Liver (tissue), 9 donors: ENCODE measurements around the gene LINC01488. TPM values are rescaled to one million over a fixed set of nuclear protein-coding genes. Genes with fewer than 3 reads are reported as not detected.

Experiments used
- DNase-seq: peaks from one replicate; pipeline ENCODE4 v3.0.0-alpha.2; 2017; ENCODE audit warnings: low spot score
- H3K27ac ChIP-seq, 2 donors: one replicate each; pipeline ENCODE4 v1.7.0; 2013; ENCODE audit warnings: inconsistent platforms in 2 of 2, low read length in 2 of 2, control low read depth in 1 of 2, low read depth in 1 of 2, mild to moderate bottlenecking in 1 of 2
- H3K27me3 ChIP-seq, 4 donors: one replicate each; pipeline versions ENCODE4 v1.6.1 to v1.7.0; 2013; ENCODE audit warnings: low read length in 3 of 4, inconsistent platforms in 1 of 4, mild to moderate bottlenecking in 1 of 4, moderate library complexity in 1 of 4; ENCODE audit not compliant: control insufficient read depth in 4 of 4, insufficient read depth in 4 of 4
- H3K36me3 ChIP-seq, 4 donors: one replicate each; pipeline versions ENCODE4 v1.6.1 to v1.7.0; 2013; ENCODE audit warnings: low read length in 3 of 4, mild to moderate bottlenecking in 3 of 4, low read depth in 1 of 4, moderate library complexity in 1 of 4; ENCODE audit not compliant: control insufficient read depth in 4 of 4, insufficient read depth in 3 of 4
- H3K4me1 ChIP-seq, 4 donors: one replicate each; pipeline versions ENCODE4 v1.6.1 to v1.7.0; 2013; ENCODE audit warnings: low read length in 3 of 4, mild to moderate bottlenecking in 3 of 4, moderate library complexity in 1 of 4; ENCODE audit not compliant: control insufficient read depth in 4 of 4, insufficient read depth in 4 of 4
- H3K4me3 ChIP-seq, 3 donors: one replicate each; pipeline versions ENCODE4 v1.6.1 to v1.7.0; 2013; ENCODE audit warnings: low read length in 3 of 3, control low read depth in 1 of 3, low read depth in 1 of 3, mild to moderate bottlenecking in 1 of 3
- H3K9ac ChIP-seq, 2 donors: one replicate each; pipeline ENCODE4 v1.7.0; 2013; ENCODE audit warnings: low read length in 2 of 2, mild to moderate bottlenecking in 2 of 2, moderate library complexity in 2 of 2, control low read depth in 1 of 2, low read depth in 1 of 2
- H3K9me3 ChIP-seq, 4 donors: one replicate each; pipeline versions ENCODE4 v1.6.1 to v1.7.0; 2013; ENCODE audit warnings: low read length in 3 of 4; ENCODE audit not compliant: control insufficient read depth in 4 of 4
- CTCF ChIP-seq: fragments of 150-350 bp; IDR thresholded peaks from 2 replicates; pipeline ENCODE4 v1.5.1; 2017; ENCODE audit warnings: improper control_type of control experiment, low read depth, low read length; ENCODE audit not compliant: missing input control
- FOXA1 ChIP-seq: IDR thresholded peaks from 2 replicates; pipeline ENCODE4 v1.6.1; 2016; ENCODE audit warnings: antibody characterized with exemption
- FOXA2 ChIP-seq: IDR thresholded peaks from 2 replicates; pipeline ENCODE4 v1.6.1; 2016; ENCODE audit warnings: antibody characterized with exemption
- GABPA ChIP-seq, 2 donors: IDR thresholded peaks in 1 of 2; conservative IDR thresholded peaks in 1 of 2; 2 replicates each; pipeline ENCODE4 v1.6.1; 2016; ENCODE audit warnings: antibody characterized with exemption in 2 of 2, mild to moderate bottlenecking in 1 of 2, moderate library complexity in 1 of 2
- HNF4A ChIP-seq, 2 donors: conservative IDR thresholded peaks; 2 replicates each; pipeline ENCODE4 v1.6.1; 2016; ENCODE audit warnings: antibody characterized with exemption in 2 of 2, mild to moderate bottlenecking in 2 of 2
- JUND ChIP-seq, 2 donors: IDR thresholded peaks; 2 replicates each; pipeline ENCODE4 v1.6.1; 2016; ENCODE audit warnings: antibody characterized with exemption in 2 of 2
- MAX ChIP-seq: IDR thresholded peaks from 2 replicates; pipeline ENCODE4 v1.6.1; 2016; ENCODE audit warnings: antibody characterized with exemption
- RAD21 ChIP-seq, 2 donors: IDR thresholded peaks; 2 replicates each; pipeline ENCODE4 v1.6.1; 2016; ENCODE audit warnings: antibody characterized with exemption in 2 of 2, mild to moderate bottlenecking in 2 of 2
- REST ChIP-seq: IDR thresholded peaks from 2 replicates; pipeline ENCODE4 v1.6.1; 2016; ENCODE audit warnings: antibody characterized with exemption, mild to moderate bottlenecking
- RXRA ChIP-seq, 2 donors: IDR thresholded peaks; 2 replicates each; pipeline ENCODE4 v1.6.1; 2017 to 2018; ENCODE audit warnings: antibody characterized with exemption in 2 of 2, mild to moderate bottlenecking in 1 of 2
- ZBTB33 ChIP-seq: IDR thresholded peaks from 2 replicates; pipeline ENCODE4 v1.6.1; 2016; ENCODE audit warnings: antibody characterized with exemption
- WGBS: extraction: QIAGEN DNeasy Blood & Tissue Kit; methylation state at CpG from one replicate; pipeline ENCODE4 v1.1.7; 2013; 5-methylcytosine and 5-hydroxymethylcytosine counted together
- polyA plus RNA-seq, 2 donors: library from polyadenylated mRNA; stranded (reverse) in 1 of 2; unstranded in 1 of 2; fragments of 200-250 nt in 1 of 2; fragments of >200 nt in 1 of 2; fragmentation: Nextera tagmentation in 1 of 2; extraction: Ambion mirVana in 1 of 2; gene quantifications; one replicate each; pipeline versions ENCODE4 v1.2.1 to v1.2.3, GENCODE V29; 2013 to 2015
- total RNA-seq, 2 donors: library from RNA; depleted of rRNA; stranded (reverse); fragments of >200 nt; gene quantifications; one replicate each; pipeline ENCODE4 v1.2.3, GENCODE V29; 2014
- donor health status: healthy.
- donor health status: healthy.
- donor health status: healthy.
- donor health status: healthy.
- donor health status: healthy.

LINC01488 gene
- total and polyA plus RNA-seq, 4 donors, result 0.05 to 2.3 (median 0.60) TPM

GRCh38 chr11:69525516-69526452, 44.3 kb downstream of the LINC01488 start:
- DNase-seq, result no peak

More at GRCh38 chr11:69525516-69526452, 44.3 kb downstream of the LINC01488 start:
- no peak overlapping the region for H3K9ac ChIP-seq
- no peaks in the 10 kb centered on the region for H3K36me3 ChIP-seq
- H3K9me3 ChIP-seq, result no peaks in the 10 kb centered on the region
- WGBS, result 87% methylated on average over 19 of the region's 19 CpGs
- no peak overlapping the region for H3K4me3 ChIP-seq
- no peaks in the 10 kb centered on the region for H3K27me3 ChIP-seq
- no peak overlapping the region for H3K27ac ChIP-seq
- no peaks in the 10 kb centered on the region for H3K4me1 ChIP-seq
- TF ChIP-seq FOXA2 (no peak), REST (no peak), MAX (no peak), ZBTB33 (no peak), JUND (IDR thresholded peaks at IDR 0.05) (no peak), HNF4A (conservative IDR thresholded peaks at IDR 0.05) (no peak), RXRA (IDR thresholded peaks at IDR 0.05) (no peak), FOXA1 (no peak), GABPA (IDR thresholded peaks at IDR 0.05 in 1 of 2, conservative IDR thresholded peaks at IDR 0.05 in 1 of 2) (no peak), RAD21 (IDR thresholded peaks at IDR 0.05) (no peak), CTCF (no peak)
